Urothelium cell line (cell line): ENCODE data around the gene LEPR.

Experiments
- DNase-seq: peaks from one replicate; pipeline ENCODE4 v3.0.0; 2011; ENCODE audit warnings: low spot score, mixed read lengths
- FAIRE-seq: peaks from 2 replicates; lab custom pipeline; 2011; peaks lifted over from hg19 to GRCh38; lab: Jason Lieb, UNC

LEPR gene

DNA sequence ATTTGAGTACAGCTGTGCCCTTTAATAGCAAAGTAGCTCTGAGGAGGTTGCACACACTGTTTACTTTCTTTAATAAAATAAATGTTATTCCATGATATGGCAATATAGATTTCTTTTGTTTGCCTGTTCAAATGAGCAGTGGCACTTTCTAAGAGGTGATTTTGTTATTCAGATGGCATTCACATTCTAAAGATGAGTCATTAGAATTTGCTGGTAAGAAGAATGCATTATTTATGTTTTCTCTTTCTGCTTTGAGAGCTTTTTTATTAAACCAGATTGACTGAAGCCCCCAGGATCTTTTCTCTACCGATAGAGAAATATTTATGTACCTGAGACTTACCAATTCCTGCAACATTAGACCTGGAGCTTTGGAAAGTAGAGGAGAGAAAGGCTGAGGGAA is 11.2 kb upstream of the LEPR start:
- DNase-seq: no peak
- FAIRE-seq: no peak

DNA sequence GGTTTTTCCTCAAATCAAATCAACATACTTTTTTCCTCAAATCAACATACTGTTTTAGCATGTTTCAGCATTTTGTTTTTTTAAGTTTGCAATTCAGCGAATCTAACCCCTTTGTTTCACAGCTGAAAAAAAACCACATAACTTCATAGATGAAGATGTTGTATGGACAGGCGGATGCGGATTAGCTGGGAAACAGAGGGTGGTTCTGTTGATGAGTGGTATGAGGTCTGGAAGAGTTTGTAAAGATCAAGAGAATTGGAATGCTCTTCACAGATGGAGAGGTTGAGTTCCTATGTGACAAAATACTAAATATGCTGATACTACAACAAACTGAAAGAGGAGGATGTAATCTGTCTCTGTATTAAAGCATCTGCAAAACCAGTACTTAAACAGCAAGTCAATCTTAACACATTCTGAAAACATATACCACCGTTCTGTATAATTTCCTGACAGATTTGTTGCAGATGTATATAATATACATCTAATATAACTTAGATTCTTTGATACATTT is 10.6 kb upstream of the LEPR start:
- DNase-seq (no peak), FAIRE-seq (no peak)

DNA sequence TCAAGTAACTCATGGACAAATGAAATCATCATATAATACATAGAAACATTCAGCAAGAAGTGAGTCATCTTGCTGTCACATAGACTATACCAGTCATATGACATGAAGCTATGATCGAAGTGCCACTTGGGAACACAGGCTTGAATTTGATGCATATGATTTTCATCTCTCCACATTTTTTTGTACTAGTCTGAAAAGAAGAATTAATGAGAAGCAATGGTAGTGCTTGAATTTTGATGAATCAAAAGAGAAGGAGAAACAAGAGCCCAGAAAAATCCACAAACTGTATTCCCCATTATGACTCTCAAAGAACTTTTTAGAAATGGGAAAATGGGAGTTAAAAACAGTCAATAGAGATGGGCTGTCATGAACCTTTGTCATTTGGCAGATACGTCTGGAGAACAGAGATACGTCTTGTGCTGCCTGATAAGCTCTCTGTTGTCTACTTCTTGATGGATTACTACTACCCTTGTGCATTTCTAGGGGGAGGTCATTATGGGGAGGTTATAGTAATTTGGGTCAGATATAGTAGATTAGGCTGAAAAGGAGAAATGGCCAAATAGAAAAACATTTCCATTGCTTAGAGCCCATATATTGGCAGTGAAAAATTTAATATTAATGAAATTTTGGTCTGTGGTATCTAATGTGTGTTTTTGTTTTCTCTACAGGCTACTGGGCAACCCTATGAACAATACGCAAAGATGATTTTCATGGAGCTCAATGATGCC is 8.0 kb upstream of the LEPR start:
- FAIRE-seq (no peak), DNase-seq (no peak)

DNA sequence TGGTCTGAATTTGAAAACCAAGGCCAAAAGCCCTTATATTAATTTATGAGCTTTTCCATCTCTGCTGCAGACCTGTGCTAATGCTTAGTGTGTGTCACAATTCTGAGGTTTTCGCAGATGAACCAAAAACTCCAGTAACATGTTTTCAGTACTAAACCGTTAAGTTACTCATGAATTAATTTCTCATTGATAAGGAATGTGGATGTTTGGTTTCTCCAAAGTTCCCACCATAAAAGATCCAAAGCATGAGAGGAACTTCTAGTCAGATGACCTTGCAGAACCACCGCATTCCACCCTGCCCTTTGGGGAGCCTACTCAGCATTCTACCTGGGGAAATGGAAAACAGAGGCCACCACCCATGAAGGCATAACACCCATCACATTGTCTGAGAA is 7.5 kb upstream of the LEPR start:
- no peak for FAIRE-seq
- no peak for DNase-seq

DNA sequence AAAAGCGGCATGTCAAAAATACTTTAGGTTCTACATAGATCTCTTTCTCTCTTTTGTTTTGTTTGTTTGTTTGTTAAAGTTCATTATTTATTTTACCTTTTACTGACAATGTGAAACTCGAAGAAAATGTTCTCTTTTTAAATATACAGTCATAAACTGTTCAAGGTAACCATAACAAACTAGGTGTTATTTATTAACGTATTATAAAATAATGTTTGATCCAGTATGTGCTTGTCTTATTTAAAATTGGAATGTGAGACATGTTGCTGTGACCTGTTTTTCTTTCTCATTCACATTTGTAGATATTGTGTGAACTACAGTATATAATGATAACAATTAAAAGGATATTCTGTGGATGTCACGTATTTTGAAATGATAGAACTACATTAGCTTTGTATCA is 5.9 kb upstream of the LEPR start:
- DNase-seq (no peak), FAIRE-seq (no peak)

DNA sequence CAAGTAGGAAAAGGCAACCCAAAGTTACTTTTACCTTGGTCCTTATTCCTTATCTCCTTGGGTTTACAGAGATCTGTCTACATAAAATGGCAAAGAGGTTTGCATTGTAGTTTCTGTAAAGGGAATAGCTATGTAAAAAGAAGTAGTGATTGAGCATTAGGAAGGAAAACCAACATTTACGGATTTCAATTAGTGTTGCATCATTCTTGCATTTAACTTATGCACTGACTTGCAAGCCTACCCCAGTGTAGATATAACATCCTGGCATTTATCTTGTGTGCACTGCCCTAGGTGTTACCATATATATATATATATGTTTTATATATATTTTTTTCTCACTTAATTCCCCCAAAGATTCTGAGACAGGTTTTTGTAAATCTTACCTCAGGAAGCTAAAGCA is 3.7 kb upstream of the LEPR start:
- DNase-seq (no peak), FAIRE-seq (no peak)

DNA sequence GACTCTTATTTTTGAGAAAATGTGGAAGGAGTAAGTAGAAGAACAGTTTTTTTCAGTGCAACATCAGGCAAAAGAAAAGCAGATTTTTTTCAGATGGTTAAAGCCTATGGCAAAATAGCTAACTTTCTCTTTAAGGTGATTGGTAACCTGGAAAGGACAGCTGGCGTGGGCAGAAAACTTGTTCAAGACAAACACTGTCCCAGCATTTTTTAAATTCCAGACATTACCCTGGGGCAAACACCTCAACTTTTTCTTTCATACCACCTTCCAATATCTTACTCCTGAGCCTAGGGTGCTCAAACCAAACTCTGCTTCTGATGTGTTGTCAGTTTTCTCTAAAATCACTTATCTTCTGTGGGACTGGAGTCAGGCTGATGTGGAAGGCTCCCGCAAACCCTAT is 2.7 kb upstream of the LEPR start:
- DNase-seq: no peak
- no peak for FAIRE-seq

DNA sequence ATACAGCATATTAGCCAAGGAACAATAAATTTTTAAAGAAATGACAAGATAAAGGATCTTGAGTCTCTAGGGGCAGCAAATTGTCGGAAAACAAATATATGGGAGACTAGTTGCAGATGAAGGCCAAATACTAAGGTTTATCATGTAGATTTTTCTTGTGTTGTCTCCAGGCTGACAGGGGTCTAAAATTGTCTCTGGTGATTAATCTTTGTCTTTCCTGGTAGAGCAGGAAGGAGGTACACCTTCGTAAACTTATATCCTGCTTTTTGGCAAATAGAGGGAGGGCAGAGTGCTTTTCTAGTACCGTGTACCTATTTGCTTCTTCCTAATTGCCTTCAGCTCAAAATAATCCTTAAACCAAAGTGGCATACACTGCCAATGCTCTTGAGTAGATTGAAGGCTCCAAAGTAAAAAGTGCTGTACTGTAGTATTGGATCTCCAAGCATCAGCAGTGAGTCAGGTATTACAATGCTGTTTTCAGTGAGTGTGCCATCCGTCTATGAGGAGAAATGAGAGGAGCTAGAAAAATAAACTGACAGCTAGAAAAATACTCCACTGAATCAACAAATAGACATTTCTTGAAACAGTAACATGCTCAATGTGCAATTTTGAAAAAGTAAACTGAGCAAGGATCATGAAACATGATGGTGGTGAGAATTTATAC is 1.8 kb upstream of the LEPR start:
- no peak for DNase-seq
- FAIRE-seq: no peak

DNA sequence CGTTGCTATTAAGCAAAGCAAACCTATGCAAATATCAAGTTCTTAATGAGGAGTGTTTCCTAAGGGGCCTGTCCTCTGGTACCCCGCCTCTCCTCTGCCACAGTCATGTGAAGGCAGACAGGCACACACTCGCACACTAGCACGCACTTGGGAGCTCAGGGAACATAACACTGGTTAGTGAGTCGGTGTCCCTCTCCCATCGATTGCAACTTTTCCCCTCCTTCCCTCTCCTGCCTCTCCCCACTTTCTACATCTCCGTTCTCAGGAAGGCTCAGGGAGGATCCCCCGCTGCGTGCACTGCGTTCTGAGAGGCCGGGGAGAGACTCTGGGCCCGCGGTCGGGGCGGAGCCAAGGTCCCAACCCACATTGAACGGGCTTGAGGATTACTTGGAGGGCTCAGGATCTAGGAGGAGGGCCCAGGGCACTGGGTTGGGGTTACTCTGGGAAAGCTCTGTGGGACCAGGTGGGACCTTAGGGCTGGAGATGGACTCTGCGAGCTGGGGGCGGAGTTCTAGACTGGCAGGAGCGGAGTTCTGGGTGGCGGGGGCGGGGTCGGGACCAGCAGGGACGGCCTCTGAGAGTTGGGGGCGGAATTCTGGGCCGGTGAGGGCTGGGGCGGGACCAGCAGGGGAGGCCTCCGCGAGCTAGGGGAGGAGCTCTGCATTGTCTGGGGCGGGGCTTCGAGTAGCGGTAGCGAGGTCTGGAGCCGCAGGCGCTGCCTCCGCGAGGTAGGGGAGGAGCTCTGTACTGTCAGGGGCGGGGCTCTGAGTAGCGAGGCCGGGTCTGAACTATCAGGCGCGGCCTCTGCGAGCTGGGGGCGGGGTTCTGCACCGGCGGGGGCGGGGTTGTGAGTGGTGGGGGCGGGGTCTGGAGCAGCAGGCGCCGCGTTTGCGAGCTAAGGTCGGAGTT is 533 bp upstream of the LEPR start:
- peak; percentile 77 for FAIRE-seq
- peak; percentile 98 for DNase-seq

DNA sequence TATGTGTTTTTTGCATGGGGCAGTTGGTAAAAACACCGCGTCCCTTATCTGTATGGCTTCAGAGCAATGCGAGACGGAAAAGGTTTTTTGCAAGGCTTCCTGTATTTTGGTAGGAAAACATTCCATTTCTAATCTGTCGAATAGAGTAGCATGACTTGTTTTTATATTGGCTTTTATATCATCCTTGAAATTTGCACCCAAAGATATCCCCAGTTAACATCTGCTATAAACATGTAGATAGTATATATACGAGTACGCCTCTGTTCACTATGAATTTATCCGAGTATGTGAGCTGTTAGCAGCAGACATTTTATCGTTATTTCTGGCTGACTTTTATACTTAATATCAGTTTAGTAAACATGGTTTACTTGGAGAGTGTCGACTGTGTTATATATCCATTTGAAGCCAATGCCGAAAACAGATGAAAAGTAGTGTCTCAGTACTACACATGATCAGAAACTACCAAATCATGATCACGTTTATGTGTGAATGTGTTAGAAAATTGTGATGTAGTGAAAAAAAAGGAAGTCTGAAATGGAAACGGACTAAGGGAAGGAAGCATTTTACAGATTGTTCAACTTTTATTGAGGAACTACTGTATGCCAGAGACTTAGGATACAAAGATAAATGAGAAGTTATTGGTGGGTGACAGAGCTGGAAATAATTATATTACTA is 1.0 kb downstream of the LEPR start:
- no peak for DNase-seq
- no peak for FAIRE-seq

DNA sequence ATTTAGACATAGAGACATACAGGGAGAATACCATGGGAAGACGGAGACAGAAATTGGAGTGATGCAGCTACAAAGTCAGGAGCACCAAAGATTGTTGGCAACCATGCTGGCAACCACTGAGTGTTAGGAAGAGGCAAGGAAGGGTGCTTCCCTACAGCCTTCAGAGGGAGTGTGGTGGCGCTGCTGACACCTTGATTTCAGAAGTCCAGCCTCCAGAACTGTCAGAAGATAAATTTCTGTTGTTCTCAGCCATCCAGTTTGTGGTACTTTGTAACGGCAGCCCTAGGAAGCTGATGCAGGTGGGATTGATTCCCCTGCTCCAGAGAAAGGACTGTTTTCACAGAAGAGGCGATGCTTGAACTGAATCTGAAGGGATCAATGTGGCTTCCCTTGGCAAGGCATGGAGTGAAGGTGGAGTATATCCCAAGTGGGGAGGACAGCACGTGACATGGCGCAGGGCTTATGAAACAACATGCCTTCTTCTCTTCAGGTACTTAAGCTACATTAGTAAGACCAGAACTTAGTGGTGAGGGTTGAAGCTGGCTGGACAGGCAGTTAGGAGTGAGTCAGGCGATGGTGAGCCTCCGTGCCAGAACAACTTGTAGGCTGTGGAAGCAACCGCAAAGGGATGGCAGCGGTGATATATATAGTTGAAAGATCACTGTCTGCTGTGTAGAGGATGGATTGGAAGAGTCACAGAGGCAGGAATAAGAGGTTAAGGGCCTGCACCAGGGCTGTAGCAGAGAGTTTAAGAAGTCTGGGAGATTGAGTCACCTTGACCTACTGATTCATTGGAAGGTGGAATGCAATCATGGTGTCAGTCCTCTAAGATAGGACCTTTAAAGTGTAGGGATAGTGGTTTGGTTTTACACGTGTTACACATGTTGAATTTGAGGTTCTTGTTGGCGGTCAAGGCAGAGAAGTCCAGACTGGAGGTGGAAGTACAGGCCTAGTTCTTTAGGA is 2.1 kb downstream of the LEPR start:
- DNase-seq (peak; percentile 17), FAIRE-seq (no peak)

DNA sequence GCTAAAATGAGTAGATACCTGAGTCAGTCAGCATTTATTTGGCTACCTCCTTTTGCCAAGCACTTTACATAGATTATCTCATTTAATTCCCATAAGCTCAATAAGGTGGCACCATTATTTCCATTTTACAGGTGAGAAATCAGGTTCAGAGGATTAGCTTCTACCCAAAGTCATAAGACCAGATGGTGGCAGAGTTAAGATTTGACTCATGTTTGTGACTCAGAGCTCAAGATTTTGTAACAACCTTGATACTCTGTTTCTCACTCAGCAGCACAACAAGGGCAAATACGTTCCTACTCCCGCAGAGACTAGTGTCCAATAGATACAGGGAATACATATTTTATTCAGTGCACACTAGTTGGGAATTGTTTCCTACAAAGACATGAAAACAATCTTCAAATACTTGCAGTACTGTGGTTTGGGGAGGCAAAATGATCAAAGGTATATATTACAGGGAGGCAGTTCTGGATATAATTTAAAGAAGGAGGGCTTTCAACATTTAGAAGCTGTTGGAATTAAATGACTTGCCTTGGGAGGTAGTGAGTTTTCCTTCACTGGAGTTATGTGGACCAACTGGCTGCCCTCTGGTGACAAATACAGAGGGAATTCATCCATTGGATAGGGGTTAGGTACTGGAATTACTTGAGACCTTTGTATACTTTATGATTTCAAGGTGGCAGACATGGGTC is 3.6 kb downstream of the LEPR start:
- DNase-seq (peak; percentile 53), FAIRE-seq (no peak)

DNA sequence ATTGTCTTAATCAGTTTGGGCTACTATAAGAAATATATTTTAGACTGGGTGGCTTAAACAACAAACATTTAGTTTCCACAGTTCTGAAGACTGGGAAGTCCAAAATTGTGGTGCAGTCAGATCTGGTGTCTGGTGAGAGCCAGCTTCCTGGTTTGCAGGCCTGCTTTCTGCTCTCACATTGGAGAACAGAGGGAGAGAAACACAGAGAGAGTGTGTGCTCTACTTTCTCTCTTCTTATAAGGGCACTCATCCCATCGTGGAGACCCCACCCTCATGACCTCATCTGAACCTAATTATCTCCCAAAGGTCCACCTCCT is 4.1 kb downstream of the LEPR start:
- FAIRE-seq (no peak), DNase-seq (no peak)

DNA sequence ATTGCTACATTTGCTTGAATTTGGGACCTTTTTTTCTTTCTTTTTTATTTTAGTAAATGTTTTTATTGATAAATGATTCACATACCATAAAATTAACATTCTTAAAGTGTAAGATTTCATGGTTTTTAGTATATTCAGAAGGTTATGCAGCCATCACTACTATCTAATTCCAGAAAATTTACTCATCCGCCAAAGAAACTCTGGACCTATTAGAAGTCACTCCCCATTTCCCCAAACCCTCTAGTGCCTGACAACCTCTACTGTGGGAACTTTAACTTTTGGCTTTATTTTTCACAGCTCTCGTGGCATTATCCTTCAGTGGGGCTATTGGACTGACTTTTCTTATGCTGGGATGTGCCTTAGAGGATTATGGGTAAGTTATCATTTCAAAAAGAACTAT is 4.5 kb downstream of the LEPR start:
- FAIRE-seq (no peak), DNase-seq (no peak)

DNA sequence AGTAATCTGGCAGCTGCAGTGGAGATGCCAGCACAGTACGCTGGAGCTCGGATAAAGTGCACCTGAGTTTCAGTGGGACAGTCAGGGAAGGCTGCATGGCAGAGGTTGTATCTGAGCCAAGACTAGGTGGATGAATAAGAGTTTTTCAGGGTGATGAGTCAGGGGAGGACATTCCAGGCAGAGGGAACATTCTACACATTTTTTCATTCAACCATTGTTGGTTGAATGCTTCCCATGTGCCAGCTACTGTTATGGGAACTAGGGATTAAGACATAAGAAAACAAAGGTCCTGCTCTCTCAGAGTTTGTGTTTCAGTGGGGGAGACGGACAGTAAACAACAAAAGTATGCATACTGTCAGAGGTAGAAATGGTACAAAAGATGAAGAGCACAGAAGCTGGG is 5.2 kb downstream of the LEPR start:
- DNase-seq: peak; percentile 71
- FAIRE-seq: no peak

DNA sequence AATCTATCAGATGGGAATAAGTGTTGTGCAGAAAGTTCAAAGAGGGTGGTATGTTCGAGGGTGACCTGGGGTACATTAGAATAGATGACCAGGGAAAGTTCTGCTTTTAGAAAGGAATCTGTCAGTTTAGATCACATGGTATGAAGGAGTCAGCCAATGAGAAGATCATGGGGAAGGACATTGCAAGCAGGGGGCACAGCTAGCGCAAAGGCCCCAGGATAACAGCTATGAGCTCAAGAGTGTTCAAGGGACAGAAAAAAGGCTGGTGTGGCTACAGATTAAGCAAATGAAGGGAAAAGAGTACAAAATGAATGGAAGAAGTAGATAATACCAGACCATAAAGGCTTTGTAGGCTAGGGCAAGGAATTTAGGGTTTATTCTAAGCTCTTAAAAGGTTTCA is 8.6 kb downstream of the LEPR start:
- FAIRE-seq (no peak), DNase-seq (no peak)

DNA sequence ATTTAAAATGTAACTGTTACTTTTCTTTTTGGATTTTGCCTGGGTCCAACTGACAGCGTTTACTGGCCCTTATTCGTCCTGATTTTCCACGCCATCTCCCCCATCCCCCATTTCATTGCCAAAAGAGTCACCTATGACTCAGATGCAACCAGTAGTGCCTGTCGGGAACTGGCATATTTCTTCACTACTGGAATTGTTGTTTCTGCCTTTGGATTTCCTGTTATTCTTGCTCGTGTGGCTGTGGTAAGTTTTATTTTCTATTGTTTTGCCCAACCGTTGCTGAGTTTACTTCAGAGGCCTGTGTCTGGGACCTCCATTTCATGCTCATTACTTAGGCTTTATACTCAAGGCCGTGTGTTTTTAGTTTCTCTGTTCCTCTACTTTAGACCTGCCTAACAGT is 9.3 kb downstream of the LEPR start:
- DNase-seq (peak; percentile 63), FAIRE-seq (no peak)

DNA sequence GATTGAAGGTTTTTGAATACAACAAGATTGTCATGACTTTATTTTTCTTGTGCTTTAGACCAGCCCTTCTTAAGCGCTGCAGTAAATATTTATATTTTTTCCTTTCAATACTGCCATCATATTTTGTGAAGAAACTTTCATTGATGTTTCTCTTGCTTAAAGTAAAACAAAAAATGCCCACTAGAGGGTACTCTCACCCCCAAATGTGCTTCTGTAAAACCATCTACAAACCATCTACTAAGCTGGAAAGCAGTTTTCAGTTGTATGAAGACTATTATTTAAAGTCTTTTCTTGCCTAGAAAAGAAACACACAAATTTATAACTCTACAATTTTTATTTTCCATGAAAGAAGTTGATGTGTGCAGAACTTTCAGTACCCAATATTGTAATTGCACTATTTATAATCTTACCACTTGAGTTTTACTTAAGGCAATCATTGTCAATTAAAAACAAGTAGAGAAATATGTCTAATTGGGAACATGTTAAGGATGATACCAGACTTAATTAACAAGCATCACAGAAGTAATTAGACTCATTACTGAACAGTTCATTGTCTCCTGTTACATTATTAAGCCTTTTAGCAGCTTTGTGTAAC is 10.7 kb downstream of the LEPR start:
- DNase-seq: no peak
- no peak for FAIRE-seq

DNA sequence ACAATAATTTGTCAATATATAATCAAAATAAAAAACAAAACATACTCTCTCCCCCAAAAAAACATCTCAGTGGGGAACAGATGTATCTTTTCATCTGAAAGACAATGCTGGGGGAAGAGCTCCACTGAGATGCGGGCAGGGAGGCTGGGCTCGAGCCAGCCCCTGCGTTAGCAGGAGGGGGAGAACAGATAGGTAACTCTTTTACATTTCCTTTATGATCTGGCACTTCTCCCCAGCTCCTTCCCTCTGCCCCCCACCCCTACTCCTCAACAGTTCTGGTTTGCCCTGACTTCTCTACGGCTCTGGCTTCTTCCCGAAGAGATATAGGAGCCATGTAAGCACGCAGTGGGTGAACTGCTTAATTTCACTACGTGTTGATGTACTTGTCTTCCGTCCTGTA is 12.4 kb downstream of the LEPR start:
- DNase-seq (no peak), FAIRE-seq (no peak)
